ENCODE data around the gene TBX6.
A peak's percentile ranks its signal among the peaks of the same experiment; 100 is the strongest.
"Not testable (repeated sequence)": the region's sequence is repeated elsewhere in the genome, so short reads cannot be mapped to it uniquely, and the experiment has no call there.

Gene TBX6

DNA sequence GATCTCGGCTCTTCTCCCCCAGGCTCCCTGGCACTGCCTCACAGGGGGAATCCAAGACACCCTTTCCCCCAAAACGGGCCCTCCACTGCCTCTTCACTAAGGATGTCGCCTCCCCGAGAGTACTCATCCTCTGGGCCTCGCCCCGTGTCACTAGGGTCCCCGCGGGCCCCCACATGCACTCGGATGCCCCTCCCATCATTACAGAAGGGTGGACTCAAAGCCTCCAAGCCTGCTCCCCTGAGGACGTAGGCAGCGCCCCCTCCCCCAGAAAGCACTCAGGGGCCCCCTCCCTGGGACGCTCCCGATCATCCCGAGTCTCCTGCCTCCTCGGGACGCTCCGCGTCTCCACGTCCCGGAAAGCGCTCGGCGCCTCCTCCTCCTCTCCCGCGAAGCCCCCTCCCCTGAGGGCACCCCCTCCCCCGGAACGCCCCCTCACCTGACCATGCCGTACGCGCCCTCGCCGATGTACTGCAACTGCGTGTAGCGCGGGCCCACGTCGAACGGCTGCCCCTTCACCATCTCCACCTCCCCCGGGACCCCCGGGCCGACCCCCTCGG, 31.0 kb upstream of the TBX6 start:
- H3K4me1 ChIP-seq (ENCODE audit: control insufficient read depth, insufficient read depth, low read length, poor library complexity, severe bottlenecking): no peaks in the 10 kb centered on the region
- peaks cover 39% of the 10 kb centered on the region for H3K36me3 ChIP-seq (ENCODE audit: control insufficient read depth, insufficient read depth, low read length)
- H3K27ac ChIP-seq (ENCODE audit: low read depth, low read length, severe bottlenecking): no peak overlapping the region
- no peaks in the 10 kb centered on the region for H3K9me3 ChIP-seq (ENCODE audit: control insufficient read depth, low read length)
- 3 to 5% methylated on average over 10 to 17 of the region's 42 CpGs for WGBS, 2 experiments (ENCODE audit: insufficient coverage in 2 of 2)
- H3K4me3 ChIP-seq (ENCODE audit: extremely low read depth, insufficient read depth, low read length, poor library complexity, severe bottlenecking): peak overlapping the region; percentile 77

DNA sequence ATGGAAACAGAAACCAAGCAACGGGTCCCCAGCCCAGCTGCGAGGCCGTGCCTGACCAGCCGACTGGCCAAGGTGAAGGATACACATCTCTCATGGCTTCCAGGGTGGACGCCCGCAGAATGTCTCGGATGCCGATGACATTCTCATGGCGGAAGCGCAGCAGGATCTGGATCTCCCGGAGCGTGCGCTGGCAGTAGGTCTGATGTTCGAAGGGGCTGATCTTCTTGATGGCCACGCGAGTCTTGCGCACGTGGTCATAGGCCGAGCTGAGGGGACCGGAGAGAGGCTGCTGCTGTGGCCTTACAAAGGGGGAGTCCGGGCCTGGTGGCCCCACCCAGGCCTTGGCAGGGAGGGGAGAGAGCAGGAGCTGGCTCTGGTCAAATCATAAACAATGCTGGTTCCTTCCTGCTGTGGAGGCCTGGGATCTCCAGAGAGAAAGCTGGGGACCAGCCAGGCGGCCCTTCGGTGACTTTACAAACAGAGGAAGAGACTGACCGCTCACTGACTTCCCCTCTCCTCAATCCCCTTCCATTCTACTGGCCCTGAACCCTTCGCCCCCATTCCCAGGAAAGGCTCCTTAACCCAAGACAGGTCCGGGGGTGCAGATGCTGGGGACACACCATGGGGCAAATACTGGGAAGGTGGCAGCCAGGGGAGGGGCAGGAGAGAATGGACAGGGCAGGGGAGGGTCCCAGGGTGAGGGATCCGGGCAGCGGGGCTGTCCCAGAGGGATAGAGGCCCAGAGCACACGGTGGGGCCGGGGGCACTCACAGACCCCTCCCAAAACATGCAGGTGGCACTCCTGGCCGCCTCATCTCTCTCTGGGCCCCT, 30.2 kb upstream of the TBX6 start:
- WGBS, 2 experiments (ENCODE audit: insufficient coverage in 2 of 2): 88 to 94% methylated on average over 21 to 30 of the region's 31 CpGs
- Histone ChIP-seq H3K4me3 (ENCODE audit: extremely low read depth, insufficient read depth, low read length, poor library complexity, severe bottlenecking) (peak overlapping the region; percentile 77), H3K27ac (ENCODE audit: low read depth, low read length, severe bottlenecking) (no peak overlapping the region), H3K36me3 (ENCODE audit: control insufficient read depth, insufficient read depth, low read length) (peaks cover 47% of the 10 kb centered on the region), H3K9me3 (ENCODE audit: control insufficient read depth, low read length) (no peaks in the 10 kb centered on the region), H3K4me1 (ENCODE audit: control insufficient read depth, insufficient read depth, low read length, poor library complexity, severe bottlenecking) (no peaks in the 10 kb centered on the region)

DNA sequence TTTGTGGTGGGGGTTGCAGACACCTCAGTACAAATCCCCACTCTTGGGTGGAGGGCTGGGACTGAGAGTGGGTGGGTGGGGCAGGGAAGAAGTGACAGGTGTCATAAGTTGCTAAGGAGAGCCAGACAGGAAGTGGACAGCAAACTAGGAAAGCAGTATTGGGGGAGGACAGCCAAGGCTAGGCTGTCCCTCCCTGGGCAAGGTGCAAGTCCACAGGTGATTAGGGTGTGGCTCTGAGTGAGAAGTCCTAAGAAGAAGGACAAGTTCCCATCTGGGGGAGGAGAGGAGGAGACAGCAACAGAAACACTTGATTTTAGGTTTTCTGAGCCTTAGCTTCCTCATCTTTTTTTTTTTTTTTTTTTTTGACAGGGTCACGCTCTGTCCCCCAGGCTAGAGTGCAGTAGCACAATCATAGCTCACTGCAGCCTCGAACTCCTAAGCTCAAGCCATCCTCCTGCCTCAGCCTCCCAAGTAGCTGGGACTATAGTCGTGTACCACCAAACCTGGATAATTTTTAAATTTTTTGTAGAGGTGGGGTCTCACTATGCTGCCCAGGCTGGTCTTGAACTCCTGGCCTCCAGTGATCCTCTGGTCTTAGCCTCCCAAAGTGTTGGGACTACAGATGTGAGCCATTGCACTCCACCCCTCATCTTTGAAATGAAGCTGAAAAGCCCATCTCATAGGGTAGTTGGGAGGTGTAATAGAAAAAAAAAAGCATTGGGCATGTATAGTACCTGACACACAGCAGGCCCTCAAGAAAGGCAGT, 28.8 kb upstream of the TBX6 start:
- Histone ChIP-seq H3K27ac (ENCODE audit: low read depth, low read length, severe bottlenecking) (no peak overlapping the region), H3K4me1 (ENCODE audit: control insufficient read depth, insufficient read depth, low read length, poor library complexity, severe bottlenecking) (no peaks in the 10 kb centered on the region), H3K4me3 (ENCODE audit: extremely low read depth, insufficient read depth, low read length, poor library complexity, severe bottlenecking) (no peak overlapping the region), H3K36me3 (ENCODE audit: control insufficient read depth, insufficient read depth, low read length) (peaks cover 56% of the 10 kb centered on the region), H3K9me3 (ENCODE audit: control insufficient read depth, low read length) (no peaks in the 10 kb centered on the region)
- 100% methylated on average over 1 of the region's 3 CpGs; no CpG with 5 or more reads in 1 of the 2 experiments for WGBS, 2 experiments (ENCODE audit: insufficient coverage in 2 of 2)

- WGBS, 2 experiments (ENCODE audit: insufficient coverage in 2 of 2): 100% methylated on average over 2 of the region's 2 CpGs; no CpG with 5 or more reads in 1 of the 2 experiments
- H3K9me3 ChIP-seq (ENCODE audit: control insufficient read depth, low read length): no peaks in the 10 kb centered on the region
- no peak overlapping the region for H3K27ac ChIP-seq (ENCODE audit: low read depth, low read length, severe bottlenecking)
- no peak overlapping the region for H3K4me3 ChIP-seq (ENCODE audit: extremely low read depth, insufficient read depth, low read length, poor library complexity, severe bottlenecking)
- no peaks in the 10 kb centered on the region for H3K4me1 ChIP-seq (ENCODE audit: control insufficient read depth, insufficient read depth, low read length, poor library complexity, severe bottlenecking)
- H3K36me3 ChIP-seq (ENCODE audit: control insufficient read depth, insufficient read depth, low read length): peaks cover 62% of the 10 kb centered on the region
Observed at GRCh38 chr16:30119428-30119827, 27.7 kb upstream of the TBX6 start.

DNA sequence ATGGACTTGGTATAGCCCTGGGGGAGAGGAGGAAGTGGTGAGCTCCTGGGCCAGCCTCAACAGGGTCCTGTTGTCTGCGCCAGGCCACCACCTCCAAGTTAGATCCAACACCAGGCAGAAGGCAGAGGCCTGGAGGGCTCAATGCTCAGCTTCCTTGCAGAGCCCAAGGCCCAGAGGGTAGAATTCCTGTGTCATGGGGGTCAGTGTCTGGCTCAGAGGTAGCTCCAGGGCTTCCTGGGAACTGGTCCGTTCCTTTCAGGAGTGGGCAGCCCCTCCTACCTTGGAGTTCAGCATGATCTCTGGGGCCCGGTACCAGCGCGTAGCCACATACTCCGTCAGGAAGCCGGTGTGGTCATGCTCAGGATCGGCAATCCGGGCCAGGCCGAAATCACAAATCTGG, 26.0 kb upstream of the TBX6 start:
- Histone ChIP-seq H3K36me3 (ENCODE audit: control insufficient read depth, insufficient read depth, low read length) (peaks cover 62% of the 10 kb centered on the region), H3K4me1 (ENCODE audit: control insufficient read depth, insufficient read depth, low read length, poor library complexity, severe bottlenecking) (no peaks in the 10 kb centered on the region), H3K9me3 (ENCODE audit: control insufficient read depth, low read length) (no peaks in the 10 kb centered on the region), H3K4me3 (ENCODE audit: extremely low read depth, insufficient read depth, low read length, poor library complexity, severe bottlenecking) (no peak overlapping the region), H3K27ac (ENCODE audit: low read depth, low read length, severe bottlenecking) (no peak overlapping the region)
- WGBS, 2 experiments (ENCODE audit: insufficient coverage in 2 of 2): 97 to 99% methylated on average over 9 of the region's 10 CpGs

- no peaks in the 10 kb centered on the region for H3K4me1 ChIP-seq (ENCODE audit: control insufficient read depth, insufficient read depth, low read length, poor library complexity, severe bottlenecking)
- H3K36me3 ChIP-seq (ENCODE audit: control insufficient read depth, insufficient read depth, low read length): peaks cover 61% of the 10 kb centered on the region
- H3K27ac ChIP-seq (ENCODE audit: low read depth, low read length, severe bottlenecking): no peak overlapping the region
- H3K9me3 ChIP-seq (ENCODE audit: control insufficient read depth, low read length): no peaks in the 10 kb centered on the region
- H3K4me3 ChIP-seq (ENCODE audit: extremely low read depth, insufficient read depth, low read length, poor library complexity, severe bottlenecking): no peak overlapping the region
- WGBS, 2 experiments (ENCODE audit: insufficient coverage in 2 of 2): 97% methylated on average over 13 of the region's 16 CpGs
Observed at GRCh38 chr16:30116291-30117207, 24.8 kb upstream of the TBX6 start.

DNA sequence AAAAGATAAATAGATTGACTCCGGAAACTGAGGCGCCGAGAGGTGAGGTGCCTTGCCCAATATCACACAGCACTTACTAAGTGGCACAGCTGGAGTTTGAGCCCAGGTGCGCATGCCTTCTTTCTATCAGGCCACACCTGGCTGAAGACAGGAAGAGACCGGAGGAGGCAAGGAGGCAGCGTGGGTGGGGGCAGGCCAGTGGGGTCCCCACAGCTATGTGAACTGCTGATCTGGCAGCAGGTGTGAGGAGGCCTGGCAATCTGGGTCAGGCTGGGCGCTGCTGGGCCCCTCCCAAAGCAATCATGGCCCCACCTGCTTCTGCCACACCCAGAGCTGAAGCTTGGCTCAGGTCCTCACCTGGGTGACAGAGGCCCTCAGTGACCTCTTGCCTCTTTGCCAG, 23.5 kb upstream of the TBX6 start:
- H3K27ac ChIP-seq (ENCODE audit: low read depth, low read length, severe bottlenecking): no peak overlapping the region
- no peaks in the 10 kb centered on the region for H3K9me3 ChIP-seq (ENCODE audit: control insufficient read depth, low read length)
- 93 to 98% methylated on average over 6 of the region's 7 CpGs for WGBS, 2 experiments (ENCODE audit: insufficient coverage in 2 of 2)
- H3K4me1 ChIP-seq (ENCODE audit: control insufficient read depth, insufficient read depth, low read length, poor library complexity, severe bottlenecking): peaks cover 8% of the 10 kb centered on the region
- no peak overlapping the region for H3K4me3 ChIP-seq (ENCODE audit: extremely low read depth, insufficient read depth, low read length, poor library complexity, severe bottlenecking)
- H3K36me3 ChIP-seq (ENCODE audit: control insufficient read depth, insufficient read depth, low read length): peaks cover 61% of the 10 kb centered on the region

GRCh38 chr16:30114833-30115232, 23.1 kb upstream of the TBX6 start:
- not testable (repeated sequence) for H3K4me1 ChIP-seq (ENCODE audit: control insufficient read depth, insufficient read depth, low read length, poor library complexity, severe bottlenecking); H3K4me3 ChIP-seq (ENCODE audit: extremely low read depth, insufficient read depth, low read length, poor library complexity, severe bottlenecking); H3K9me3 ChIP-seq (ENCODE audit: control insufficient read depth, low read length); H3K27ac ChIP-seq (ENCODE audit: low read depth, low read length, severe bottlenecking)
- peaks cover 61% of the 10 kb centered on the region for H3K36me3 ChIP-seq (ENCODE audit: control insufficient read depth, insufficient read depth, low read length)
- WGBS, 2 experiments (ENCODE audit: insufficient coverage in 2 of 2): 89 to 94% methylated on average over 3 to 5 of the region's 7 CpGs

GRCh38 chr16:30114411-30114810, 22.7 kb upstream of the TBX6 start:
- WGBS, 2 experiments (ENCODE audit: insufficient coverage in 2 of 2): 88 to 94% methylated on average over 6 to 7 of the region's 11 CpGs
- peaks cover 8% of the 10 kb centered on the region for H3K4me1 ChIP-seq (ENCODE audit: control insufficient read depth, insufficient read depth, low read length, poor library complexity, severe bottlenecking)
- H3K4me3 ChIP-seq (ENCODE audit: extremely low read depth, insufficient read depth, low read length, poor library complexity, severe bottlenecking): no peak overlapping the region
- no peak overlapping the region for H3K27ac ChIP-seq (ENCODE audit: low read depth, low read length, severe bottlenecking)
- H3K36me3 ChIP-seq (ENCODE audit: control insufficient read depth, insufficient read depth, low read length): peaks cover 59% of the 10 kb centered on the region
- H3K9me3 ChIP-seq (ENCODE audit: control insufficient read depth, low read length): no peaks in the 10 kb centered on the region

- H3K36me3 ChIP-seq (ENCODE audit: control insufficient read depth, insufficient read depth, low read length): peaks cover 53% of the 10 kb centered on the region
- H3K4me1 ChIP-seq (ENCODE audit: control insufficient read depth, insufficient read depth, low read length, poor library complexity, severe bottlenecking): peaks cover 8% of the 10 kb centered on the region
- no peak overlapping the region for H3K4me3 ChIP-seq (ENCODE audit: extremely low read depth, insufficient read depth, low read length, poor library complexity, severe bottlenecking)
- H3K27ac ChIP-seq (ENCODE audit: low read depth, low read length, severe bottlenecking): no peak overlapping the region
- 92 to 97% methylated on average over 4 to 7 of the region's 20 CpGs for WGBS, 2 experiments (ENCODE audit: insufficient coverage in 2 of 2)
- H3K9me3 ChIP-seq (ENCODE audit: control insufficient read depth, low read length): no peaks in the 10 kb centered on the region
Observed at GRCh38 chr16:30113711-30114333, 22.1 kb upstream of the TBX6 start.
